Gastroesophageal sphincter (tissue), 3 donors: Measurements from ENCODE around the gene PPP2R5C.

ENCODE experiments used
- POLR2A ChIP-seq, 2 donors: fragments of 450-650 bp; IDR thresholded peaks; one replicate each; pipeline ENCODE4 v1.6.1; 2017; ENCODE audit warnings: antibody characterized with exemption in 2 of 2, mild to moderate bottlenecking in 2 of 2, moderate library complexity in 1 of 2
- POLR2AphosphoS5 ChIP-seq: sonication (generic); formaldehyde crosslinking; IDR thresholded peaks from one replicate; pipeline ENCODE4 v1.6.1; 2017; ENCODE audit warnings: antibody characterized with exemption
- TF ChIP-seq, protein P1 (sequence below), 4 experiments: fragments of 200-600 bp in 2 of 4; fragments of 450-650 bp in 2 of 4; sonication (generic) in 1 of 4; IDR thresholded peaks; one replicate each; pipeline ENCODE4 v1.5.1; 2017 to 2019; ENCODE audit warnings: antibody characterized with exemption in 4 of 4, mild to moderate bottlenecking in 2 of 4, moderate library complexity in 2 of 4

DNA sequence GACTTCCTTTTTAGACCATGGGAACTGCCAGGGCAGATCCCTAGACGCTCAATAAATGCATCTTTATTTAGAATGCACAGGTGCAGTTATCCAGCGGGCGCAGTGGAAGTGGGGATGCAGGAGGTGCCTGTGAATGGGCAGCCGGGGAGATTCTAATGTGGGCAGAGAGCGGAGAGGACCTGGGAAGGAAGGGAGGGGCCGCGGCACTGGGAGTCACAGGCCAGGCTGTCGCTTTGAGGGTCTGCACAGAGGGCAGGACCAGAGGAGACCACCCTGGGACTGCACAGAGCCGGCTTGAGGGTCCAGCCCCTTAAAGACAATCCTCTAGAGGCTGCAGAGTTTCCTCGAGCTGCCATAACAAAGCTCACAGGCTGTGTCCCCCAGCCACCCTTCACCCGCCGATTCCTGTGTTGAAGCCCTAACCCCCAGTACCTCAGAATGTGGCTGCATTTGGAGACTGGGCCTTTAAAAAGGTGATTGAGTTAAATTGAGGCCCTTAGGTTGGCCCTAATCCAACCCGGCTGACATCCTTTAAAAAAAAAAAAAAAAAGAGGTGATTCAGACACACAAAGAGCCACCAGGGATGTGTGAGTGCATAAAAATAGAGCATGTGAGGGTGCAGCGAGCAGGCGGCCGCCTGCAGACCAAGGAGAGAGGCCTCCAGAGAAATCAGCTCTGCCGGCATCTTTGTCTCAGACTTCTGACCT, 44.4 kb upstream of the PPP2R5C start:
- TF ChIP-seq, protein P1, sequence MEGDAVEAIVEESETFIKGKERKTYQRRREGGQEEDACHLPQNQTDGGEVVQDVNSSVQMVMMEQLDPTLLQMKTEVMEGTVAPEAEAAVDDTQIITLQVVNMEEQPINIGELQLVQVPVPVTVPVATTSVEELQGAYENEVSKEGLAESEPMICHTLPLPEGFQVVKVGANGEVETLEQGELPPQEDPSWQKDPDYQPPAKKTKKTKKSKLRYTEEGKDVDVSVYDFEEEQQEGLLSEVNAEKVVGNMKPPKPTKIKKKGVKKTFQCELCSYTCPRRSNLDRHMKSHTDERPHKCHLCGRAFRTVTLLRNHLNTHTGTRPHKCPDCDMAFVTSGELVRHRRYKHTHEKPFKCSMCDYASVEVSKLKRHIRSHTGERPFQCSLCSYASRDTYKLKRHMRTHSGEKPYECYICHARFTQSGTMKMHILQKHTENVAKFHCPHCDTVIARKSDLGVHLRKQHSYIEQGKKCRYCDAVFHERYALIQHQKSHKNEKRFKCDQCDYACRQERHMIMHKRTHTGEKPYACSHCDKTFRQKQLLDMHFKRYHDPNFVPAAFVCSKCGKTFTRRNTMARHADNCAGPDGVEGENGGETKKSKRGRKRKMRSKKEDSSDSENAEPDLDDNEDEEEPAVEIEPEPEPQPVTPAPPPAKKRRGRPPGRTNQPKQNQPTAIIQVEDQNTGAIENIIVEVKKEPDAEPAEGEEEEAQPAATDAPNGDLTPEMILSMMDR (IDR thresholded peaks at IDR 0.05) = no peak
- TF ChIP-seq POLR2AphosphoS5 = no peak
- TF ChIP-seq POLR2A (IDR thresholded peaks at IDR 0.05) = no peak
